NCI-H1092 treated with DMSO at 0.1 percent for 48 hours (cell line): ENCODE results near the gene CASR.
"Not testable (repeated sequence)": the region's sequence is repeated elsewhere in the genome, so short reads cannot be mapped to it uniquely, and the experiment has no call there.

ENCODE experiments used
- DNase-seq: peaks from one replicate; lab custom pipeline; 2025; lab: John Stamatoyannopoulos, UW

CASR gene

GRCh38 chr3:122183521-122183892, at the start of gene CASR:
Gene CASR (plus strand): TSS chr3:122183668. CDS start chr3:122254190, 70,522 bp downstream.
- DNase-seq, result no peak

GRCh38 chr3:122146466-122146865, 37.0 kb upstream of the CASR start:
- DNase-seq, result no peak

- DNase-seq, result no peak
Measured at GRCh38 chr3:122148941-122149627, 34.4 kb upstream of the CASR start.

- DNase-seq, result no peak
Measured at GRCh38 chr3:122151480-122151879, 32.0 kb upstream of the CASR start.

GRCh38 chr3:122164983-122165382, 18.5 kb upstream of the CASR start:
- not testable (repeated sequence) for DNase-seq

GRCh38 chr3:122167630-122168029, 15.8 kb upstream of the CASR start:
- DNase-seq, result no peak

- DNase-seq, result no peak
Measured at GRCh38 chr3:122168044-122168443, 15.4 kb upstream of the CASR start.

- no peak for DNase-seq
Measured at GRCh38 chr3:122169911-122170310, 13.6 kb upstream of the CASR start.

GRCh38 chr3:122171361-122171760, 12.1 kb upstream of the CASR start:
- DNase-seq, result not testable (repeated sequence)

- no peak for DNase-seq
Measured at GRCh38 chr3:122178711-122179110, 4.8 kb upstream of the CASR start.

- DNase-seq, result no peak
Measured at GRCh38 chr3:122183893-122184590, 574 bp downstream of the CASR start.

- no peak for DNase-seq
Measured at GRCh38 chr3:122184591-122184929, 1.1 kb downstream of the CASR start.

GRCh38 chr3:122186372-122186771, 2.9 kb downstream of the CASR start:
- no peak for DNase-seq

- DNase-seq, result no peak
Measured at GRCh38 chr3:122188737-122189136, 5.3 kb downstream of the CASR start.

GRCh38 chr3:122189357-122189756, 5.9 kb downstream of the CASR start:
- DNase-seq, result no peak

- no peak for DNase-seq
Measured at GRCh38 chr3:122190525-122190924, 7.1 kb downstream of the CASR start.

- DNase-seq, result no peak
Measured at GRCh38 chr3:122198966-122199365, 15.5 kb downstream of the CASR start.

GRCh38 chr3:122199552-122199951, 16.1 kb downstream of the CASR start:
- no peak for DNase-seq

- DNase-seq, result peak; percentile 7
Measured at GRCh38 chr3:122200661-122201060, 17.2 kb downstream of the CASR start.

- not testable (repeated sequence) for DNase-seq
Measured at GRCh38 chr3:122201476-122201875, 18.0 kb downstream of the CASR start.

- no peak for DNase-seq
Measured at GRCh38 chr3:122208579-122208978, 25.1 kb downstream of the CASR start.

- no peak for DNase-seq
Measured at GRCh38 chr3:122213650-122214049, 30.2 kb downstream of the CASR start.

- DNase-seq, result no peak
Measured at GRCh38 chr3:122214711-122215110, 31.2 kb downstream of the CASR start.
